ENCODE measurements around the gene CBFB.

- TF ChIP-seq CTCF (IDR thresholded peaks at IDR 0.05) (no peak), POLR2A (IDR thresholded peaks at IDR 0.05) (no peak)
Measured at GRCh38 chr16:67144943-67145342, 116.0 kb downstream of the CBFB start.

Measured in lower leg skin (tissue), 3 donors.